GM13977 (cell line): ENCODE data around the gene CLIP1.
A peak's percentile ranks its signal among the peaks of the same experiment; 100 is the strongest.

Experiments
- DNase-seq: peaks from one replicate; pipeline ENCODE4 v3.0.0; 2012; ENCODE audit warnings: low spot score
- CTCF ChIP-seq: IDR thresholded peaks from 2 replicates; pipeline ENCODE4 v1.5.1; 2012; ENCODE audit warnings: mild to moderate bottlenecking, control low read depth; ENCODE audit not compliant: insufficient read depth; ENCODE audit errors: extremely low read depth, missing control alignments
- in situ Hi-C: fragments of 300-500 bp; cut with MboI; formaldehyde crosslinking; loops from one replicate; pipeline ENCODE4 v1.12.0; 2022; ENCODE audit warnings: low sequenced_read_pairs, low pct_unique_long_range_greater_than_20kb, mixed read lengths, inconsistent platforms; ENCODE audit not compliant: unreplicated experiment

CLIP1 gene

GRCh38 chr12:122227341-122227740 is 195.1 kb downstream of the CLIP1 start:
- in situ Hi-C loops: no loop called here
- DNase-seq: no peak
- no peak for TF ChIP-seq CTCF

GRCh38 chr12:122226366-122227125 is 195.9 kb downstream of the CLIP1 start:
- in situ Hi-C loops: no loop called here
- no peak for TF ChIP-seq CTCF
- no peak for DNase-seq

GRCh38 chr12:122225683-122226365 is 196.6 kb downstream of the CLIP1 start, which contains the start of gene DIABLO:
Gene DIABLO, minus strand, starts transcription at chr12:122226052. Its CDS starts 38 bp downstream, at chr12:122226014.
- in situ Hi-C loops: no loop called here
- no peak for TF ChIP-seq CTCF

More at GRCh38 chr12:122225683-122226365, 196.6 kb downstream of the CLIP1 start, which contains the start of gene DIABLO:
- DNase-seq: peak; percentile 98
